Calu3 (cell line): ENCODE results near the gene TPST1. TPM values are rescaled to one million over a fixed set of nuclear protein-coding genes. Genes with fewer than 3 reads are reported as not detected.

Source experiments
- BruUV-seq: library from RNA; stranded (reverse); fragments of 400-500 nt; replicated peaks from 2 replicates; lab custom pipeline; 2021; lab: Mats Ljungman, UMichigan
- CTCF ChIA-PET: fragments of 300-600 bp; sonication (Branson Sonifier 250); formaldehyde crosslinking; loops from one replicate; lab custom pipeline; 2022; ENCODE audit warnings: antibody characterized with exemption; lab: Charles Lee
- DNase-seq: peaks from one replicate; pipeline ENCODE4 v3.0.0; 2022
- H3K27ac Mint-ChIP-seq: one replicate; pipeline ENCODE4 v1.8.0; 2022; ENCODE audit warnings: mixed read lengths; ENCODE audit not compliant: unreplicated experiment
- H3K27me3 Mint-ChIP-seq: one replicate; pipeline ENCODE4 v1.8.0; 2022; ENCODE audit warnings: mixed read lengths; ENCODE audit not compliant: unreplicated experiment
- H3K36me3 Mint-ChIP-seq: one replicate; pipeline ENCODE4 v1.8.0; 2022; ENCODE audit warnings: mild to moderate bottlenecking, moderate library complexity, mixed read lengths; ENCODE audit not compliant: insufficient read depth, unreplicated experiment
- H3K4me1 Mint-ChIP-seq: one replicate; pipeline ENCODE4 v1.8.0; 2022; ENCODE audit warnings: mild to moderate bottlenecking, low read depth, mixed read lengths; ENCODE audit not compliant: unreplicated experiment
- H3K4me3 Mint-ChIP-seq: one replicate; pipeline ENCODE4 v1.8.0; 2022; ENCODE audit warnings: mild to moderate bottlenecking, low read depth, moderate library complexity, mixed read lengths; ENCODE audit not compliant: unreplicated experiment
- H3K9me3 Mint-ChIP-seq: one replicate; pipeline ENCODE4 v1.8.0; 2022; ENCODE audit warnings: low read depth, mixed read lengths; ENCODE audit not compliant: unreplicated experiment
- CTCF ChIP-seq: fragments of 200-600 bp; IDR thresholded peaks from one replicate; pipeline ENCODE4 v1.8.0; 2022; ENCODE audit warnings: antibody characterized with exemption; ENCODE audit not compliant: unreplicated experiment
- intact Hi-C: fragments of 100-400 bp; cut with micrococcal nuclease; formaldehyde crosslinking; loops from one replicate; pipeline ENCODE4 v1.10.0; 2022; ENCODE audit not compliant: unreplicated experiment
- total RNA-seq: library from RNA; stranded (reverse); gene quantifications from 2 replicates; pipeline ENCODE4 v1.2.3, GENCODE V29; 2022

Gene TPST1
- total RNA-seq, 1 experiment from 2014 or later = 11.4 TPM

GRCh38 chr7:66313886-66314568 is 108.9 kb downstream of the TPST1 start:
- Mint-ChIP-seq H3K27ac (no peak overlapping the region), H3K4me3 (no peak overlapping the region), H3K27me3 (no peaks in the 10 kb centered on the region), H3K9me3 (no peaks in the 10 kb centered on the region), H3K4me1 (peaks cover 6% of the 10 kb centered on the region), H3K36me3 (no peaks in the 10 kb centered on the region)
- no peak for TF ChIP-seq CTCF
- DNase-seq = no peak
- CTCF ChIA-PET = no interaction called here
- intact Hi-C loops = no loop called here
- BruUV-seq = no TSS peak

- no peak for DNase-seq
- intact Hi-C loops = no loop called here
- H3K4me1 Mint-ChIP-seq = peaks cover 6% of the 10 kb centered on the region
- H3K27ac Mint-ChIP-seq = no peak overlapping the region
- no peak overlapping the region for H3K4me3 Mint-ChIP-seq
- peaks cover 3% of the 10 kb centered on the region for H3K9me3 Mint-ChIP-seq
- no peaks in the 10 kb centered on the region for H3K27me3 Mint-ChIP-seq
- CTCF ChIA-PET = interaction anchor here (0.7 kb wide), 1 partner anchor 285 kb away, joined by 3 read pairs; no protein-coding TSS in a partner anchor
- no TSS peak for BruUV-seq
- TF ChIP-seq CTCF = no peak
- H3K36me3 Mint-ChIP-seq = no peaks in the 10 kb centered on the region
Measured at GRCh38 chr7:66315192-66315591, 110.1 kb downstream of the TPST1 start.

GRCh38 chr7:66319407-66319979 is 114.4 kb downstream of the TPST1 start:
- no peak for TF ChIP-seq CTCF
- Mint-ChIP-seq H3K4me1 (peaks cover 6% of the 10 kb centered on the region), H3K27me3 (no peaks in the 10 kb centered on the region), H3K9me3 (peaks cover 6% of the 10 kb centered on the region), H3K36me3 (no peaks in the 10 kb centered on the region), H3K4me3 (no peak overlapping the region), H3K27ac (no peak overlapping the region)
- BruUV-seq = no TSS peak
- no peak for DNase-seq
- intact Hi-C loops = no loop called here
- CTCF ChIA-PET = no interaction called here

- peaks cover 6% of the 10 kb centered on the region for H3K9me3 Mint-ChIP-seq
- no peak for TF ChIP-seq CTCF
- DNase-seq = no peak
- H3K27ac Mint-ChIP-seq = no peak overlapping the region
- no peak overlapping the region for H3K4me3 Mint-ChIP-seq
- no peaks in the 10 kb centered on the region for H3K27me3 Mint-ChIP-seq
- H3K4me1 Mint-ChIP-seq = peaks cover 3% of the 10 kb centered on the region
- CTCF ChIA-PET = no interaction called here
- intact Hi-C loops = no loop called here
- H3K36me3 Mint-ChIP-seq = no peaks in the 10 kb centered on the region
- BruUV-seq = no TSS peak
Measured at GRCh38 chr7:66321283-66321682, 116.1 kb downstream of the TPST1 start.
